Neural progenitor cell (in vitro differentiated cells): ENCODE results near the gene CENPB.

Experiments
- CTCF ChIP-seq: fragments of 200-600 bp; sonication (generic); IDR thresholded peaks from 2 replicates; pipeline ENCODE4 v1.5.1; 2017; ENCODE audit warnings: antibody characterized with exemption, mild to moderate bottlenecking
- EZH2 ChIP-seq: fragments of 200-600 bp; sonication (generic); IDR thresholded peaks from 2 replicates; pipeline ENCODE4 v1.6.1; 2017; ENCODE audit warnings: antibody characterized with exemption, mild to moderate bottlenecking, moderate library complexity
- EZH2phosphoT487 ChIP-seq: fragments of 200-600 bp; sonication (generic); IDR thresholded peaks from 2 replicates; pipeline ENCODE4 v1.6.1; 2017; ENCODE audit warnings: antibody characterized with exemption

- TF ChIP-seq CTCF (no peak), EZH2 (no peak), EZH2phosphoT487 (no peak)
Observed at GRCh38 chr20:3804781-3805180, 18.2 kb upstream of the CENPB start.
